ENCODE results near the gene SFXN1. TPM values are rescaled to one million over a fixed set of nuclear protein-coding genes. Genes with fewer than 3 reads are reported as not detected.

SFXN1 gene
- total and polyA plus RNA-seq, 2 of the 4 experiments (the other 2 are of a cell fraction) = 131 to 410 TPM

DNA sequence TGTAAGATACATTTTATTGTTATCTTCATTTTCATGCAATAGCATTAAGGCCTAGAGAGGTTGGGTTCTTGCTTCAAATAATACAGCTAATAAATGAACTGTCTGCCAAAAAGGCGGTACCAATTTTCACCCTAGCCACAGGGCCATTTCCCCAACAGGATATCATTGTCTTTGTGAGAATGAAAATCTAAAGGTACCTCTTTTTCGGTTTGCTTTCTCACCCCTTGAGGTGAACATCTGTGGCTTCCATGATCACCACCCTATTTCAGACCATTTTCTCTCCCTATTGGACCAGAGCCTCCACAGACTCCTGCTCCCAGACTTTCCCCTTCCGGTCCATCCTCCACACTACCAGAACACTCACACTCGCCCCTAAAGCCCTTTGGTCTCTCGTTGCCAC, 60.2 kb downstream of the SFXN1 start:
- Histone ChIP-seq H3K18ac (ENCODE audit: low read depth, low read length) (no peak overlapping the region), H3K23ac (ENCODE audit: low read depth, low read length) (no peak overlapping the region), H3K9ac (ENCODE audit: low read depth, low read length) (no peak overlapping the region), H4K91ac (ENCODE audit: insufficient read depth, low read depth, low read length) (no peak overlapping the region), H3K4me1 (ENCODE audit: control insufficient read depth, insufficient read depth, low read length) (no peaks in the 10 kb centered on the region), H3K27ac (ENCODE audit: insufficient read depth, low read length) (no peak overlapping the region), H3K36me3 (ENCODE audit: control insufficient read depth, insufficient read depth, low read length) (no peaks in the 10 kb centered on the region), H2AFZ (replicated peaks; ENCODE audit: low read length, poor library complexity) (no peak overlapping the region), H3K79me1 (ENCODE audit: low read depth in 1 of 2, low read length in 2 of 2) (no peaks in the 10 kb centered on the region), H2BK5ac (ENCODE audit: low read depth, low read length, poor library complexity, severe bottlenecking) (no peak overlapping the region), H3K9me3 (ENCODE audit: control insufficient read depth, insufficient read depth, low read length) (no peaks in the 10 kb centered on the region), H3K27me3 (ENCODE audit: control insufficient read depth, insufficient read depth, low read length) (peaks cover 4% of the 10 kb centered on the region), H3K14ac (replicated peaks; ENCODE audit: low read depth, low read length) (no peak overlapping the region), H4K8ac (ENCODE audit: low read depth in 2 of 2, low read length in 2 of 2) (no peak overlapping the region), H2AK5ac (ENCODE audit: low read depth, low read length) (no peak overlapping the region), H2BK20ac (ENCODE audit: low read depth, low read length) (no peak overlapping the region), H3K4me3 (ENCODE audit: insufficient read depth, low read depth, low read length) (no peak overlapping the region), H2BK15ac (ENCODE audit: low read depth, low read length) (no peak overlapping the region), H3K9me1 (ENCODE audit: insufficient read depth, low read length) (no peaks in the 10 kb centered on the region), H3K56ac (ENCODE audit: extremely low read depth, insufficient read depth, low read length) (no peak overlapping the region), H3K4ac (ENCODE audit: low read depth, low read length) (no peak overlapping the region), H2AK9ac (replicated peaks; ENCODE audit: low read depth, low read length, poor library complexity) (no peak overlapping the region), H2BK120ac (ENCODE audit: low read depth, low read length) (no peak overlapping the region), H3K4me2 (ENCODE audit: low read depth, low read length) (no peak overlapping the region), H4K5ac (ENCODE audit: low read depth, low read length) (no peak overlapping the region), H4K20me1 (ENCODE audit: insufficient read depth, low read length) (no peaks in the 10 kb centered on the region)
- no TSS peak for BruUV-seq (replicated peaks)
- dilution Hi-C loops (cut with HindIII; ENCODE audit: low sequenced_read_pairs, unreplicated experiment) (no loop called here), intact Hi-C loops (cut with micrococcal nuclease) (no loop called here), in situ Hi-C loops (cut with MboI; ENCODE audit: low sequenced_read_pairs) (no loop called here)
- ChIA-PET CTCF (no interaction called here), POLR2A (ENCODE audit: unreplicated experiment) (no interaction called here)
- TF ChIP-seq RCOR1 (IDR thresholded peaks at IDR 0.05; ENCODE audit: insufficient replicate concordance, low read length) (no peak), FOS (IDR thresholded peaks at IDR 0.05; ENCODE audit: low read depth, low read length) (no peak), POLR2A (IDR thresholded peaks at IDR 0.05; ENCODE audit: low read depth, low read length) (no peak), SMC3 (IDR thresholded peaks at IDR 0.05; ENCODE audit: low read depth, low read length) (no peak), CEBPB (IDR thresholded peaks at IDR 0.05; ENCODE audit: low read depth, low read length) (no peak), RFX5 (IDR thresholded peaks at IDR 0.05; ENCODE audit: low read depth, low read length) (no peak)
- TF ChIP-seq, protein P1, sequence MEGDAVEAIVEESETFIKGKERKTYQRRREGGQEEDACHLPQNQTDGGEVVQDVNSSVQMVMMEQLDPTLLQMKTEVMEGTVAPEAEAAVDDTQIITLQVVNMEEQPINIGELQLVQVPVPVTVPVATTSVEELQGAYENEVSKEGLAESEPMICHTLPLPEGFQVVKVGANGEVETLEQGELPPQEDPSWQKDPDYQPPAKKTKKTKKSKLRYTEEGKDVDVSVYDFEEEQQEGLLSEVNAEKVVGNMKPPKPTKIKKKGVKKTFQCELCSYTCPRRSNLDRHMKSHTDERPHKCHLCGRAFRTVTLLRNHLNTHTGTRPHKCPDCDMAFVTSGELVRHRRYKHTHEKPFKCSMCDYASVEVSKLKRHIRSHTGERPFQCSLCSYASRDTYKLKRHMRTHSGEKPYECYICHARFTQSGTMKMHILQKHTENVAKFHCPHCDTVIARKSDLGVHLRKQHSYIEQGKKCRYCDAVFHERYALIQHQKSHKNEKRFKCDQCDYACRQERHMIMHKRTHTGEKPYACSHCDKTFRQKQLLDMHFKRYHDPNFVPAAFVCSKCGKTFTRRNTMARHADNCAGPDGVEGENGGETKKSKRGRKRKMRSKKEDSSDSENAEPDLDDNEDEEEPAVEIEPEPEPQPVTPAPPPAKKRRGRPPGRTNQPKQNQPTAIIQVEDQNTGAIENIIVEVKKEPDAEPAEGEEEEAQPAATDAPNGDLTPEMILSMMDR (conservative IDR thresholded peaks at IDR 0.05; ENCODE audit: low read depth, low read length) = no peak
- ATAC-seq (ENCODE audit: low read depth) (no peak), DNase-seq (no peak)
- 44% methylated on average over 2 of the region's 5 CpGs; no CpG with 5 or more reads in 1 of the 2 experiments for WGBS, 2 experiments (ENCODE audit: extremely low coverage in 2 of 2, insufficient read length in 1 of 2)
